Activated naive CD8-positive, alpha-beta T cell (primary cell): ENCODE results near the gene GPC6.

Experiments
- H3K27ac Mint-ChIP-seq: one replicate; pipeline ENCODE4 v1.8.0; 2021; ENCODE audit warnings: mixed read lengths
- H3K27me3 Mint-ChIP-seq: one replicate; pipeline ENCODE4 v1.8.0; 2021; ENCODE audit warnings: mixed read lengths
- H3K36me3 Mint-ChIP-seq: one replicate; pipeline ENCODE4 v1.8.0; 2021; ENCODE audit warnings: mixed read lengths
- H3K4me1 Mint-ChIP-seq: one replicate; pipeline ENCODE4 v1.8.0; 2021; ENCODE audit warnings: low read depth, mixed read lengths
- H3K4me3 Mint-ChIP-seq: one replicate; pipeline ENCODE4 v1.8.0; 2021; ENCODE audit warnings: mild to moderate bottlenecking, mixed read lengths
- H3K9me3 Mint-ChIP-seq: one replicate; pipeline ENCODE4 v1.8.0; 2021; ENCODE audit warnings: low read depth, mixed read lengths

The GPC6 gene

GRCh38 chr13:93700115-93700514, 473.5 kb downstream of the GPC6 start:
- Mint-ChIP-seq H3K4me1 (no peaks in the 10 kb centered on the region), H3K27me3 (peaks cover 1% of the 10 kb centered on the region), H3K4me3 (no peak overlapping the region), H3K36me3 (no peaks in the 10 kb centered on the region), H3K9me3 (no peaks in the 10 kb centered on the region), H3K27ac (no peak overlapping the region)

GRCh38 chr13:93708308-93709075, 481.9 kb downstream of the GPC6 start:
- Mint-ChIP-seq H3K4me1 (no peaks in the 10 kb centered on the region), H3K36me3 (no peaks in the 10 kb centered on the region), H3K9me3 (no peaks in the 10 kb centered on the region), H3K27ac (no peak overlapping the region), H3K4me3 (no peak overlapping the region), H3K27me3 (peaks cover 1% of the 10 kb centered on the region)

- Mint-ChIP-seq H3K27ac (no peak overlapping the region), H3K36me3 (peaks cover 2% of the 10 kb centered on the region), H3K9me3 (peaks cover 7% of the 10 kb centered on the region), H3K27me3 (peaks cover 1% of the 10 kb centered on the region), H3K4me3 (no peak overlapping the region), H3K4me1 (no peaks in the 10 kb centered on the region)
Measured at GRCh38 chr13:93709506-93710244, 483.1 kb downstream of the GPC6 start.

DNA sequence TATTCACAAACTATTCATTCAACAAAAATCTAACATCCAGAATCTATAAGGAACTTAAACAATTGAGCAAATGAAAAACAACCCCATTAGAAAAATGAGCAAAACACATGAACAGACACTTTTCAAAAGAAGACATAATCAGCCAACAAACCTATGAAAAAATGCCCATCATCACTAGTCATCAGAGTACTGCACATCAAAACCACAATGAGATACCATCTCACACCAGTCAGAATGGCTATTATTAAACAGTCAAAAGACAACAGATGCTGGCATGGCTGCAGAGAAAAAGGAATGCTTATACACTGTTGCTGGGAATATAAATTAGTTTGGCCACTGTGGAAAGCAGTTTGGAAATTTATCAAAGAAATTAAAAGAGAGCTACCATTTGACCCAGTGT, 487.6 kb downstream of the GPC6 start:
- no peaks in the 10 kb centered on the region for H3K27me3 Mint-ChIP-seq
- H3K4me1 Mint-ChIP-seq: no peaks in the 10 kb centered on the region
- H3K36me3 Mint-ChIP-seq: peaks cover 2% of the 10 kb centered on the region
- no peak overlapping the region for H3K4me3 Mint-ChIP-seq
- H3K27ac Mint-ChIP-seq: no peak overlapping the region
- H3K9me3 Mint-ChIP-seq: peaks cover 8% of the 10 kb centered on the region

- Mint-ChIP-seq H3K27ac (no peak overlapping the region), H3K4me3 (no peak overlapping the region), H3K27me3 (no peaks in the 10 kb centered on the region), H3K4me1 (no peaks in the 10 kb centered on the region), H3K36me3 (peaks cover 2% of the 10 kb centered on the region), H3K9me3 (peaks cover 14% of the 10 kb centered on the region)
Measured at GRCh38 chr13:93715866-93716265, 489.3 kb downstream of the GPC6 start.

- H3K9me3 Mint-ChIP-seq: peaks cover 14% of the 10 kb centered on the region
- no peaks in the 10 kb centered on the region for H3K4me1 Mint-ChIP-seq
Measured at GRCh38 chr13:93716623-93717022, 490.0 kb downstream of the GPC6 start.

DNA sequence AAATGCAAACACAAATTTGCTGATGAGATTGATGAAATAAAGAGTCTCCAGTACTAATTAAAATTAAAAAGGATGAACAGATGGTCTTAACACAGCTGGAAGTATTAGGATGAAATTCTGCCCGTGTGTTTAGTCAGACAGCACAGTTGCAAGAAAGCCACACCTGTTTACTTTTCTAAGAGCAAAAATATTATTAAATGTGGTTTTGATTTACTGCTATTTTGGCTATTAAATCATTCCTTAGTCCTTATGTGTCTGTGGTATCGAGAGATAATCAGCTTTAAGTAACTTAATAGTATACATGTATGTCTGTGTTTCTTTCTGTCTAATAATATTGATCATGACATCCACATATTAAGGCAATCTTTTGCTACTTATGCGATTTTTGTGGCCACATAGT, 494.9 kb downstream of the GPC6 start:
- Mint-ChIP-seq H3K4me3 (no peak overlapping the region), H3K36me3 (no peaks in the 10 kb centered on the region), H3K4me1 (no peaks in the 10 kb centered on the region), H3K9me3 (peaks cover 7% of the 10 kb centered on the region), H3K27ac (no peak overlapping the region), H3K27me3 (no peaks in the 10 kb centered on the region)

More at GRCh38 chr13:93716623-93717022, 490.0 kb downstream of the GPC6 start:
- H3K4me3 Mint-ChIP-seq: no peak overlapping the region
- H3K27ac Mint-ChIP-seq: no peak overlapping the region
- peaks cover 2% of the 10 kb centered on the region for H3K36me3 Mint-ChIP-seq
- no peaks in the 10 kb centered on the region for H3K27me3 Mint-ChIP-seq

DNA sequence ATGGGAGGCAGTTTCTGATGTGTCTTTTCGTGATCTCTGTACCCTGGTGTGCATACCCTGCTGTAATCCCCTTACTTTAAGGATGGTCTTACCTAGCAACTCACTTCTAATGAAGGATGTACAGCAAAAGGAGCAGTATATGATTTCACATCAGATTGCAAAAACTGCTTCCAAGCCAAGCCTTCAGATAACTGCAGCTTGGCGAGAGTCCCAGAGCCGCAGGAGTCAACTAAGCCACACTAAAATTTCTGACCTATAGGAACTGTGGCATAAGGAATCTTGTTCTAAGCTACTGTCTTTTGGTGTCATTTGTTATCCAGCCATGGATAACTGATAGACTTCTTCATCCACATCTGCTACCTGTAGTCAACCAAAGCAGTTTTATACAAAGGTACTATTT, 496.7 kb downstream of the GPC6 start:
- H3K36me3 Mint-ChIP-seq: no peaks in the 10 kb centered on the region
- H3K27ac Mint-ChIP-seq: no peak overlapping the region
- H3K27me3 Mint-ChIP-seq: no peaks in the 10 kb centered on the region
- no peak overlapping the region for H3K4me3 Mint-ChIP-seq
- H3K4me1 Mint-ChIP-seq: no peaks in the 10 kb centered on the region
- peaks cover 7% of the 10 kb centered on the region for H3K9me3 Mint-ChIP-seq

DNA sequence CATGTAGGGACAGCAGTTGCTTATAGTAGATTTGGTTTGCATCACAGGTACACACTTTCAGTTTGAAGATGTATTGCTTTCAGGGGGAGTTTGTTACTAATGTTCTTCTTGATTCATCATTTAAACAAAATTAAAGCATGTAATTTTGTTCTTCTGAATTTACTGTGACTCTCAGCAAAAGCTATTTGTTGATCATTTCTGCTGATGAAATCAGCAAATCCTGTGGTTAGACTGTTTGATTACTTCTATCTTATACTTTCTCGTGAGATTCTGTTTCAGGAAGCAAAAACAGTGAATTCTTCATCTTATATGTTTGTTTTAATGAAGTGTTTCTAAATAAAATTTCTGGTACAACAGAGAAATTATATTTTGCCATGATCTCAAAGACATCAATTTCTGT, 497.6 kb downstream of the GPC6 start:
- no peaks in the 10 kb centered on the region for H3K27me3 Mint-ChIP-seq
- no peaks in the 10 kb centered on the region for H3K36me3 Mint-ChIP-seq
- no peak overlapping the region for H3K27ac Mint-ChIP-seq
- peaks cover 7% of the 10 kb centered on the region for H3K9me3 Mint-ChIP-seq
- H3K4me1 Mint-ChIP-seq: no peaks in the 10 kb centered on the region
- no peak overlapping the region for H3K4me3 Mint-ChIP-seq

GRCh38 chr13:93726173-93726957, 499.8 kb downstream of the GPC6 start:
- H3K4me1 Mint-ChIP-seq: no peaks in the 10 kb centered on the region
- no peaks in the 10 kb centered on the region for H3K27me3 Mint-ChIP-seq
- no peaks in the 10 kb centered on the region for H3K36me3 Mint-ChIP-seq
- H3K27ac Mint-ChIP-seq: no peak overlapping the region
- H3K9me3 Mint-ChIP-seq: no peaks in the 10 kb centered on the region
- no peak overlapping the region for H3K4me3 Mint-ChIP-seq

DNA sequence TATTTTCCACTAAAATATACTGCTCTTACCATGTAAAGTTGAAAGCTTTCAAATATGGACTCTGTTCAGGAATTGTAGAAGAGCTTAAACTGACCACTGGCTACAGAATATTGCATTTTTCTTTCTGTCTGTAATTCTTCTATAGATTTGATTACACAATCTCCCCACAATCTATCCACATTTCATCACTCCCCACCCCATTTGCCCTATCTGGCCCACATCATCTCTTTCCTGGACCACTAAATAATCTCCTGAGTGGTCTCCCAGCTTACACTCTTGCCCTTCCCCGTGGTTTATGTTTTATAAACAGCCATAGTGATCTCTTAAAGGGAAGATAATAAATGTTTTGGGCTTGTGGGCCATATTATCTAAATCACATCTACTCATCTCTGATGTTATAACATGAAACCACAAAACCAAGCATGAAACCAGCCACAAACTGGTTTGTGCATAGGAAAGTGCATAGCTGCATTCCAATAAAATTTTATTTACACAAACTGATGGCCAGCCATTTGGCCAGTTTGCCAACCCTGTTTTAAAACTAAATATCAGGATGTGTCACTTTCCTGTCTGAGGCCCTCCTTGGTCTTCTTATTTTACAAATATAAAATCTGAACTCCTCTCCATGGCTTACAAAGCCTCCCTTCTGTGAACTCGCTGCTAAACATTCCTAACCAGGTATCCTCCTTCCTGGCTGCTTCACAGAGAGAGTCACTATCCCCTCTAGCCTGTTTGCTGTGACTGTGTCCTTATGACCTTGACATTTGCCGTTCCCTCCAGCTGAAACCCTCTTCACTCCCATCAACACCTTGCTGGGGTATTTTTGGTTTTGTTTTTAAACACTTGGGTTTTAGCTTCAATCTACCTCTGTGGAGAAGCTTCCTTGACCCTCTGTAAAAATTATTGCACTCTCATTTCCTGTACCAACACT, 500.9 kb downstream of the GPC6 start:
- no peaks in the 10 kb centered on the region for H3K4me1 Mint-ChIP-seq
- no peaks in the 10 kb centered on the region for H3K27me3 Mint-ChIP-seq
- H3K27ac Mint-ChIP-seq: no peak overlapping the region
- H3K9me3 Mint-ChIP-seq: no peaks in the 10 kb centered on the region
- H3K4me3 Mint-ChIP-seq: no peak overlapping the region
- no peaks in the 10 kb centered on the region for H3K36me3 Mint-ChIP-seq

DNA sequence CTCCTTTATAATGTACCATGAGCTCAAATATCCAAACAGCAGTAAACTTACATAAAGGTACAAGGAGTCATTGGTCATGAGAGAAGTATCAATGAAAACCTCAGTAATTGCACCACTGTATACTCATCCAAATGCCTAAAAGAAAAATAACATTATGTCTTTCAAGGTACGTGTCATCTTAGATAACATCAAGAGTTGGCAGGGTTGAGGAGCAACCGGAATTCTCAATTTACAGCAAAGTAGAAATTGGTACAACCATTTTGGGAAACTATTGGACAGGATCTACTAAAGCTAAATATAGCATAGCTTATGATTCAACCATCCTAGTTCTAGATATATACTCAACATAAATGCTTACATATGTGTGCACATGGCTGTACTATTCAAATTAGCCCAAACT, 502.8 kb downstream of the GPC6 start:
- H3K4me3 Mint-ChIP-seq: no peak overlapping the region
- H3K27ac Mint-ChIP-seq: no peak overlapping the region
- H3K9me3 Mint-ChIP-seq: peaks cover 3% of the 10 kb centered on the region
- H3K27me3 Mint-ChIP-seq: no peaks in the 10 kb centered on the region
- no peaks in the 10 kb centered on the region for H3K4me1 Mint-ChIP-seq
- H3K36me3 Mint-ChIP-seq: no peaks in the 10 kb centered on the region

DNA sequence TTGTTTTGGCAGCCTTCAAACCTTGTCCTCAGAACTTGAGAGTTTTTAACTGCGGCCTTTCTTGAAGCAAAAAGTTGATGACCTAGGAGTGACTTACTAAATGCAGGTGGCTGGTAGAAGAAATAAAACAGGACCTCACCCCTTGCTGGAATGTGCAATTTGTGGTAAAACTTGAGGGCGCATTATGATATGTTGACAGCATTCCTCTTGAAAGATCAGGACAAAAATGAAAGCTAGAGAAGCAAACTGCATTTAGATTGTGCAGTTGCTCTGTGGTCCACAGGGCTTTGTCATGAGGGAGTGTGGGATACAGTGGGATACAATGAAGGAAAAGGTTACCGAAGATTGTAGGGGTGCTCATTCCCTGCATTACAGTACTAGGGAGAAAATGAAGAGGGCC, 504.2 kb downstream of the GPC6 start:
- H3K36me3 Mint-ChIP-seq: no peaks in the 10 kb centered on the region
- no peak overlapping the region for H3K27ac Mint-ChIP-seq
- no peaks in the 10 kb centered on the region for H3K27me3 Mint-ChIP-seq
- no peak overlapping the region for H3K4me3 Mint-ChIP-seq
- H3K9me3 Mint-ChIP-seq: peaks cover 3% of the 10 kb centered on the region
- H3K4me1 Mint-ChIP-seq: no peaks in the 10 kb centered on the region

DNA sequence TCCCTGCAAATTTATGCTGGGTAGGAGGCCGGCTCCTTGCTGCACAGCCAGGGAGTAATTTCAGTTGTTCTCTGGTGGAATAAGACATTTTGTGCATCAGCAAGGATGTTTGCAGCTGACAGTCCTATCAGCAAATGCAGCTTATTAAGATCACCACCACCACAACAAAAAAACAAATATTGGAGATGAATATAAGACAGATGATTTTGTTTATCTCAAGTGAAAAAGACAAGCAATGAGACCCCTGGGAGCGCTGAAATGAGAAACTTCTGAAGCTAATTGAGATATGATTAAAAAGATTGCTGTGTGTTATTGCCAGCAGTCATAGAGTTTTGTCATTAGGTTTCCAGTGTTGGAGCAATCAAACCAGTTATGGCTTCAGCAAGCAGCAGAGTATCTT, 505.6 kb downstream of the GPC6 start:
- no peak overlapping the region for H3K27ac Mint-ChIP-seq
- no peaks in the 10 kb centered on the region for H3K27me3 Mint-ChIP-seq
- peaks cover 3% of the 10 kb centered on the region for H3K9me3 Mint-ChIP-seq
- H3K4me3 Mint-ChIP-seq: no peak overlapping the region
- no peaks in the 10 kb centered on the region for H3K36me3 Mint-ChIP-seq
- H3K4me1 Mint-ChIP-seq: no peaks in the 10 kb centered on the region
